Inferior parietal cortex (tissue), 1 donor: Measurements from ENCODE around the gene IFT20.

Source experiments
- DNase-seq: peaks from one replicate; pipeline ENCODE4 v3.0.0-alpha.2; 2016; ENCODE audit errors: extremely low spot score

Gene IFT20

GRCh38 chr17:28335959-28336871, 943 bp upstream of the IFT20 start:
- DNase-seq = peak; percentile 46

DNA sequence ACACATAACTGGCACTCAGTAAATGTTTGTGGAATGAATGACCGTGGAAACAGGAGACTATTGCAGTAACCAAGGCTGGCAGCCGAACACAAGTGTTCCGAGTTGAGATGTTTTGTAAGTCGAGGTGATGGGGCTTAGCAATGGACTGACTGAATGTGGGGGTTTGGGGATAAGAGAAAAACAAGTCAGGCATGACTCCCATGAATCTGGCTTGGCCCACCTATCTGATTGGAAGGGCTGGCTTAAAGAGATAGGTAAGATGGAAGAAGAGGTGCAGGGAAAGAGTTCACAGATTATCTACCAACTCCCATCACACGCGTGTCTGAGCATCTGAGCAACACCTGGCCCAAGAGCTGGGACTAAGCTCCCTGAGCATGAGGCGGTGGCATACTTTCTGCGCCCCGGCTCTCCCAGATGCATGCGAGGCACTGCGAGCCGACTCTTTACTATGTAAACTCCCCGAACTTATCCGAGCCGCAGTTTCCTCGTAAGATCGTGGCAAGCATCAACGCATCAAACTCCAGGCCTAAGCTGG, 539 bp downstream of the IFT20 start:
- DNase-seq = no peak

DNA sequence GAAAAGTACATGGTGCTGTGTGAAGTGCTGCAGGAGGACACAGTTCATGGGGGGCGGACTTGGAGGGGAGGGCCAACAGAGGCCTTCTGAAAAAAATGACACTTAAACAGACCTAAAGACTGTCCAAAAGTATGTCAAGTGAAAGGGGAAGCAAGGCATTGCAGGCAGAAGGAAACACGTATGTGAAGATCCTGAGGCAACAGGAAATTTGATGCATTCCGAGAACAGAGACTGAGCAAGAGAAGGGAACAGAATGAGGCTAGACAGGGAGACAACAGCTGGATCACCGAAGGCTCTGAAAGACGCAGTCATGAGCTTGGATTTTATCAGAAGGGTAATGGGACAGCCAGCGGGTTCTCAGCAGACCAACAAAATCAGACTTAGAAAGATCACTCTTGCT, 1.1 kb downstream of the IFT20 start:
- DNase-seq = no peak

- DNase-seq = no peak
These were observed 2.1 kb downstream of the IFT20 start for GRCh38 chr17:28333083-28333746.

- no peak for DNase-seq
These were observed 3.3 kb downstream of the IFT20 start for GRCh38 chr17:28331891-28332420.

DNA sequence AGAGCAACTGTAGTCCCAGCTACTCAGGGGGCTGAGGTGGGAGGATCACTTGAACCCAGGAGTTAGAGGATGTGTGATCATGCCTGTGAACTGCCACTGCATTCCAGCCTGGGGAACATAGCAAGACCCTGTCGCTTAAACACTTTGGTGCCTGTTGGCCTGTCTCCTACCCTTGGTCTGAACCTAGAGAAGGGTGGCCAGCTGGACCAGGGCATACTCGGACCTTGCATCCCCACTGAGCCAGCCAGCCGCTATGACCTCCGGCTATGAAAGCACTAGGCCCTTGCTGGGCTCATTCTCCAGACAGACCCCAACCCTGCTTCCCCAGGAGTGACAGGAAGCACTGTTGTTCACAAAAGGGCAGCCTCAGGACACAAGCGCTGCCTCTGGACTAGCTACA, 4.6 kb downstream of the IFT20 start:
- DNase-seq = no peak

GRCh38 chr17:28328325-28328724, 6.9 kb downstream of the IFT20 start:
- DNase-seq = no peak

GRCh38 chr17:28327709-28328108, 7.6 kb downstream of the IFT20 start:
- DNase-seq = no peak

GRCh38 chr17:28327031-28327607, 8.2 kb downstream of the IFT20 start:
- DNase-seq = no peak

DNA sequence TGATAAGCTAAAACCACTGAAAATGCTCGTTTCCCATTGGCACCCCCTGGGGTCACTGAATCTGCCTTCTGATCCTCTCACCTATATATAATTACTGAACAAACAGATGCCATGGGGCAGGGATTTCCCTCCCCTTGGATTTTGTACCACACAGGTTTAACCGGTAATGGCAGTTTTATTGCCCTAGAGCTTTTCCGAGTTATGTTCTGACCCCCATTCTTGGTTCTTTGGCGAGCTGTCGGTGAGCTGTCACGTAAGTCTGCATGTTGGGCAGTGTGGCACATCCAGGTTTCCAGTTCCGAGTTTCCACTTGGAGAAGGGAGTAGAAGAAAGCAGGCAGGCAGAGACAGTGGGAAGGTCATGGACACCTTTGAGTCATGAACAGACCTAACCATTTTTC, 9.2 kb downstream of the IFT20 start:
- DNase-seq = no peak

- DNase-seq = no peak
These were observed 10.1 kb downstream of the IFT20 start for GRCh38 chr17:28325211-28325610.

DNA sequence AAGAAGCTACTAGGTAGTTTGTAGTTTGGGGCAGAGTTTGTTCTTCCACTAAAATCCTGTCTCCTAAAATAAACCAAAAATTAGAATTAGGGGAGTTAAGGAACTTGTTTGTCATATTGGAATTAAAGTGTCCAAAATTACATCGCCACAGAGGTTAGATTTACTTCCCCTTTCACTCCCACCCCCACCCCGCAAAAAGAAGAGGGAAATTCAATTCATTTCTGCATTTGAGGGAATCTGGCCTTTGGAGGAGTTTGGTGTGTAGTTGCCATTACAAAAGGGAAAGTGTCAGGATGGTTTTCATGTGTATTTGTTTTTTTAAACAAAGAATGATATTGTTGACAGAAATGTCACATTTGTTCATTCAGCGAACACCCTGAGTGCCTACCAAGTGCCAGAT, 10.5 kb downstream of the IFT20 start:
- DNase-seq = no peak

- DNase-seq = no peak
These were observed 11.0 kb downstream of the IFT20 start for GRCh38 chr17:28324267-28324745.

GRCh38 chr17:28320215-28321061, 14.8 kb downstream of the IFT20 start:
- DNase-seq = no peak

GRCh38 chr17:28319598-28319935, 15.7 kb downstream of the IFT20 start:
- no peak for DNase-seq

GRCh38 chr17:28318759-28319597, 16.3 kb downstream of the IFT20 start, which contains the start of gene TMEM97:
TMEM97 (plus strand) TSS chr17:28319200; CDS start chr17:28319240, 40 bp downstream.
- DNase-seq = peak; percentile 98

DNA sequence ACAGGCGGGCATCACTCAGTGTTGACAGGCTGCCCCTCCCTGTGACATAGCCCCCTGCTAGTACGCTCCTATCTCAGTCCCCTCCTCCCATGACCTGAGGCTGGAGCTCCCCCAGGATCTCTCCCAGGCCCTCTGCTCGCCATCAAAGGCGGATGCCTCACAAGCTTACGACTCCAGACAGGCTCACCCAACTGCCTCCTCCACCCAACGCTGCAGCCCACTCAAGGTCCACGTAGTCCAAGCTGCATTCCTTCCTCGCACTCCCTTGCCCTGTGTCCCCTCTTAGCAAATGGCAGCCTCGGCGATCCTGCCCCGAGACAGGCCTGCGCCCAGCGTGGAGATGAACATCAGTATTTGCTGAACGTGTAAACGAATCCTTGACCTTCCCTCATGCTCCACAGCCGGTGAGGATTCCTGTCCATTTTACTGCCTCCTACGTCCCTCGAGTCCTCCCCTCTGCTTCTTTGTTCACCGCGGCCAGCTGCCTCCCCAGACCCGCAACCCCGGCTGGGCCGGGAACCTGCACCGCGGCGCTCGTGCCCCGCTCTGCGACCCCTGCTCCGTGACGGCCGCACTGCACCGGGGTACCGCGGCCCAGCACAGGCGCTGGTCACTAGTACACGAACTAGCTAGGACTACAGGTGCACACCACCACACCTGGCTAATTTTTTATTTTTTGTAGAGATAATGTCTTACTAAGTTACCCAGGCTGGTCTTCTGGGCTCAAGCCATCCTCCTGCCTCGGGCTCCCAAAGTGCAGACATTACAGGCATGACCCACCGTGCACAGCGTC, 17.1 kb downstream of the IFT20 start:
- no peak for DNase-seq

DNA sequence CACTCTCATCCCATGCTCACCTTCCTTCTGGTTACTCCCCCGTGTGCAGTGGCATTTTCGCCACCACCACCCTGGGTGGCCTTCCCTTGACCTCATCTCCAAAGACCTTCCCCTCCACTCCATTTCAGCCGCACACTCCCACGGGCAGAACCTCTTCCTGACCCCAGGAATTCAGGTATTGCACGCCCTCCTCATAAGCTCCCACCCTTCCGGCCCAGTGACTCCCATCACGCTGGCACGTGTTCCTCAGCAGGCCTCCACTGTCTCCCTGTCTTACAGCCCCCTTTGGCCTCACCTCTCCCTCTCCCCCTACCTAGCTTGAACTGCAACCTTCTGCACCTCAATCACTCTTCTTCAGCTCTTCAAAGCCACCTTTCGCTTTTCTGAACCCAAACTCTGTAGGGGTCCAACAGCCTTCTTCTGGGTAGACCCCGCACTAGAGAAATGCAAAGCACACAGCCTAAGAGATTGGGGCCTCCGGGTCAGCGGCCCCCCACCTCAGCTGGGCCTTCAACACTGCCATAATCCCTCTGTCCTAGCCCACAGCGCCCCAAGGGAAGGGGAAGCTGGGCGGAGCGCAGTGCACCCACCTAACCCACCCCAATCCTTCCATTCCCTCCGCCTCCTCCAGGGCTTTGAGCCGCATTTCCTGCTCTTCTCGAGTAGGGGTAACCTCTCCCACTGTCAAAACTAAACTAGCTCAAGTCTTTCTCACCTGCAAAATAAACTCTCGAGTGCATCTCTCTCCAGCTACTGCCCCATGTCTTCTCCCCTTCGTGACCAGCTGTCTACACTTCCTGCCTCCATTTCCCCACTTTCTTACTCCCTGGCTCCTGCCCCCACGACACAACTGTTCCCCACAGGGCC, 17.9 kb downstream of the IFT20 start:
- no peak for DNase-seq
